Liver (tissue), 3 donors: ENCODE measurements around the gene TEX48.

Experiments
- ATF3 ChIP-seq: IDR thresholded peaks from 2 replicates; pipeline ENCODE4 v1.6.1; 2016; ENCODE audit warnings: antibody characterized with exemption
- CTCF ChIP-seq: fragments of 150-350 bp; IDR thresholded peaks from 2 replicates; pipeline ENCODE4 v1.5.1; 2017; ENCODE audit warnings: improper control_type of control experiment, low read depth, low read length; ENCODE audit not compliant: missing input control
- HNF4A ChIP-seq, 2 donors: conservative IDR thresholded peaks; 2 replicates each; pipeline ENCODE4 v1.6.1; 2016; ENCODE audit warnings: antibody characterized with exemption in 2 of 2, mild to moderate bottlenecking in 2 of 2
- JUND ChIP-seq, 2 donors: IDR thresholded peaks; 2 replicates each; pipeline ENCODE4 v1.6.1; 2016; ENCODE audit warnings: antibody characterized with exemption in 2 of 2
- RAD21 ChIP-seq, 2 donors: IDR thresholded peaks; 2 replicates each; pipeline ENCODE4 v1.6.1; 2016; ENCODE audit warnings: antibody characterized with exemption in 2 of 2, mild to moderate bottlenecking in 2 of 2
- RXRA ChIP-seq, 2 donors: IDR thresholded peaks; 2 replicates each; pipeline ENCODE4 v1.6.1; 2017 to 2018; ENCODE audit warnings: antibody characterized with exemption in 2 of 2, mild to moderate bottlenecking in 1 of 2
- TAF1 ChIP-seq: conservative IDR thresholded peaks from 2 replicates; pipeline ENCODE4 v1.6.1; 2016; ENCODE audit warnings: antibody characterized with exemption, mild to moderate bottlenecking
- donor health status: healthy.
- donor health status: healthy.

GRCh38 chr9:114652776-114653555 is 29.0 kb downstream of the TEX48 start:
- TF ChIP-seq RAD21 (IDR thresholded peaks at IDR 0.05) (no peak), CTCF (no peak), JUND (IDR thresholded peaks at IDR 0.05) (no peak), RXRA (IDR thresholded peaks at IDR 0.05) (no peak), HNF4A (conservative IDR thresholded peaks at IDR 0.05) (no peak), ATF3 (no peak), TAF1 (no peak)
